Transverse colon (tissue), 4 donors: ENCODE measurements around the gene ACAP2. TPM values are rescaled to one million over a fixed set of nuclear protein-coding genes. Genes with fewer than 3 reads are reported as not detected.
"Not testable (repeated sequence)": the region's sequence is repeated elsewhere in the genome, so short reads cannot be mapped to it uniquely, and the experiment has no call there.

Source experiments
- DNase-seq: peaks from one replicate; pipeline ENCODE4 v3.0.0-alpha.2; 2019
- H3K27ac ChIP-seq, 4 donors: fragments of 200-600 bp; sonication (generic); 2 replicates each; pipeline ENCODE4 v1.5.1; 2016 to 2018; ENCODE audit warnings: inconsistent platforms in 4 of 4
- H3K27me3 ChIP-seq: fragments of 200-600 bp; sonication (generic); 2 replicates; pipeline ENCODE4 v1.5.1; 2017; ENCODE audit warnings: inconsistent platforms
- H3K36me3 ChIP-seq, 4 donors: fragments of 200-600 bp; sonication (generic); 2 replicates each; pipeline ENCODE4 v1.5.1; 2017 to 2019; ENCODE audit warnings: inconsistent platforms in 4 of 4
- H3K4me1 ChIP-seq, 4 donors: fragments of 200-600 bp; sonication (generic); 2 replicates each; pipeline ENCODE4 v1.5.1; 2017 to 2020; ENCODE audit warnings: inconsistent platforms in 4 of 4
- H3K4me3 ChIP-seq, 4 donors: fragments of 200-600 bp; sonication (generic); 1 replicate in 1 of 4; 2 replicates in 3 of 4; pipeline versions ENCODE4 v1.5.1 to v1.6.1; 2017 to 2019; ENCODE audit warnings: inconsistent platforms in 4 of 4
- H3K9me3 ChIP-seq, 2 donors: fragments of 200-600 bp; sonication (generic); 2 replicates each; pipeline ENCODE4 v1.5.1; 2017 to 2019; ENCODE audit warnings: inconsistent platforms in 2 of 2
- EP300 ChIP-seq: sonication (generic); formaldehyde crosslinking; IDR thresholded peaks from one replicate; pipeline ENCODE4 v1.6.1; 2017; ENCODE audit warnings: antibody characterized with exemption, low read depth
- POLR2A ChIP-seq: fragments of 450-650 bp; IDR thresholded peaks from one replicate; pipeline ENCODE4 v1.6.1; 2016; ENCODE audit warnings: antibody characterized with exemption, mild to moderate bottlenecking, moderate library complexity
- POLR2AphosphoS5 ChIP-seq, 3 donors: sonication (generic); formaldehyde crosslinking; IDR thresholded peaks; one replicate each; pipeline ENCODE4 v1.6.1; 2016; ENCODE audit warnings: antibody characterized with exemption in 3 of 3
- WGBS, 2 donors: methylation state at CpG; one replicate each; pipeline ENCODE4 v1.1.5; 2018; ENCODE audit warnings: low coverage in 1 of 2; 5-methylcytosine and 5-hydroxymethylcytosine counted together
- in situ Hi-C, 4 donors: fragments of 200-750 bp; cut with MboI; loops; one replicate each; pipeline versions ENCODE4 v1.15.0 to v1.15.1; 2017; ENCODE audit warnings: low sequenced_read_pairs in 3 of 4, low pct_ligation_motif_present in 1 of 4, low pct_unique_long_range_greater_than_20kb in 1 of 4
- intact Hi-C: fragments of 100-400 bp; cut with DNase I; formaldehyde crosslinking; loops from one replicate; pipeline ENCODE4 v1.15.1; 2023; ENCODE audit warnings: low total_unique reads
- total RNA-seq, 4 donors: library from RNA; depleted of rRNA; stranded (reverse); fragments of >200 nt; gene quantifications; one replicate each; pipeline ENCODE4 v1.1.0, GENCODE V29; 2016
- TF ChIP-seq, protein P1 (sequence below), 5 experiments: fragments of 200-600 bp in 3 of 5; fragments of 450-650 bp in 2 of 5; sonication (generic) in 3 of 5; IDR thresholded peaks; 1 replicate in 2 of 5; 2 replicates in 3 of 5; pipeline ENCODE4 v1.5.1; 2016 to 2017; ENCODE audit warnings: antibody characterized with exemption in 5 of 5, inconsistent platforms in 3 of 5, mild to moderate bottlenecking in 2 of 5, moderate library complexity in 1 of 5

Gene ACAP2
- total RNA-seq, 4 donors from 2014 or later = 17.3 to 97.5 (median 64.6) TPM

DNA sequence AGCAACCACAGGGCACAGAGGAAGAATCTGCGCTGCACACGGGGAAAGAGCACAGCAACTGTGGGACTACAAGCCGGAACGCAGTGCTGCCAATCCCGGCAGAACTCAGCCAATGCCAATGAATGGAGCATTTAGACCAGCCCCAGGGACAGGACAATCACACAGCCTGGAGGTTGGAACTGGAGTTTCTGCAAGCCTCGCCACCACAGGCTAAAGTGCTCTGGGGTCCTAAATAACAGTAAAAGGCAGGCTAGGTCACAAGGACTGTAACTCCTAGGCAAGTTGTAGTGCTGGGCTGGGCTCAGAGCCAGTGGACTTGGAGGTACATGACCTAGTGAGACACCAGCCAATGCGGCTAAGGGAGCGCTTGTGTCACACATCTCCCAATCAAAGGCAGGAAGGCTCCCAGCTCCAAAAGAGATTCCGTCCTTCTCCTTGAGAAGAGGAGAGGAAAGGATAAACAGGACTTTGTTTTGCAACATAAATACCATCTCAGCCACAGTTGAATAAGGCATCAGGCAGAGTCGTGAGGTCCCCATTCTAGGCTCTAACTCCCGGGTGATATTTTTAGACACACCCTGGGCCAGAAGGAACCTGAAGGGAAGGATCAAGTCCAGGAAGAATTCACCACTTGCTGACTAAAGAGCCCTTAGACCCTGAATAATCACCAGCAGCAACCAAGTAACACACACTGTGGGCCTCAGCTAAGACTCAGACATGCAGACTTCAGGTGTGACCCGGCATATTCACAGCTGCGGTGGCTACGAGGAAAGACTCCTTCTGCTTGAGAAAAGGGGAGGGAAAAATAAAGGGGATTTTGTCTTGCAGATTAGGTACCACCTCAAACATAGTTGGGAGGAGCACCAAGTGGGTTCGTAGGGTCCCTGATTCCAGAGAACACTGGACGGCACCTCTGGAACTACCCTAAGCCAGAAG lies 86.4 kb downstream of the ACAP2 start:
- no peak overlapping the region for H3K27ac ChIP-seq
- 89 to 90% methylated on average over 6 to 16 of the region's 16 CpGs for WGBS, 2 donors
- TF ChIP-seq POLR2AphosphoS5 (IDR thresholded peaks at IDR 0.05) (no peak), POLR2A (no peak)
- DNase-seq = no peak
- peaks cover 0 to 12% (median 2%) of the 10 kb centered on the region in 4 donors for H3K4me1 ChIP-seq
- H3K9me3 ChIP-seq = no peaks in the 10 kb centered on the region
- H3K4me3 ChIP-seq = no peak overlapping the region
- H3K27me3 ChIP-seq = no peaks in the 10 kb centered on the region
- intact Hi-C loops (no loop called here), in situ Hi-C loops (no loop called here)
- no peaks in the 10 kb centered on the region for H3K36me3 ChIP-seq

DNA sequence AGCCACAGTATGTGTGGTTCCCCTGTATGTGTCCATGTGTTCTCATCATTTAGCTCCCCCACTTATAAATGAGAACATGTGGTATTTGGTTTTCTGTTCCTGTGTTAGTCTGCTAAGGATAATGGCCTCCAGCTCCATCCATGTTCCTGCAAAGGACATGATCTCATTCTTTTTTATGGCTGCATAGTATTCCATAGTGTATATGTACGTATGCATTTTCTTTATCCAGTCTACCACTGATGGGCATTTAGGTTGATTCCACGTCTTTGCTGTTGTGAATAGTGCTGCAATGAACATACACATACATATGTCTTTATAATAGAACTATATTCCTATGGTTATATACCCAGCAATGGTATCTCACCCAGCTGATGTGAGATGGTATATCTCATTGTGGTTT lies 88.8 kb downstream of the ACAP2 start:
- H3K9me3 ChIP-seq, H3K36me3 ChIP-seq, H3K27me3 ChIP-seq, H3K27ac ChIP-seq, in situ Hi-C loops, intact Hi-C loops, DNase-seq, H3K4me3 ChIP-seq: not testable (repeated sequence)
- H3K4me1 ChIP-seq = peaks cover 0 to 12% (median 2%) of the 10 kb centered on the region in 4 donors
- 44 to 74% methylated on average over 2 of the region's 2 CpGs for WGBS, 2 donors

DNA sequence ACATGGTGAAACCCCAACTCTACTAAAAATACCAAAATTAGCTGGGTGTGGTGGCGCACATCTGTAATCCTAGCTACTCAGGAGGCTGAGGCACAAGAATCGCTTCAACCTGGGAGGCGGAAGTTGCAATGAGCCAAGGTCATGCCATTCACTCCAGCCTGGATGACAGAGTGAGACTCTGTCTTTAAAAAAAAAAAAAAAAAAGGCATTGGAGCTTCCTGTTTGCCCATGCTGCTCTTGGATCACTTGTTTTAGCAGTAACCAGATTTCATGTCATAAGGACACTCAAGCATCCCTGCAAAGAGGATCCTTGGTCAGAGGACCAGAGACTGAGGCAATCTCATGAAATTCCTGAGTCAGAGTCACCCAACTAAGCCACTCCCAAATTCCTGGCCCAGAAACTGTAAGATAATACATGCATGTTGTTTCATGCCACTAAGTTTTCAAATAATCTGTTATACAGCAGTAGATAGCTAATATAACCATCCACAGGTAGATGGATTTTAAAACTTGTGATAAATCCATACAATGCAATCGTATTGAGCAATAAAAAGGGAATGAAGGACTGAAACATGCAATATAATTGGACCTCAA lies 89.8 kb downstream of the ACAP2 start:
- WGBS, 2 donors = 81 to 87% methylated on average over 4 of the region's 4 CpGs
- Histone ChIP-seq H3K36me3 (peaks cover 0 to 4% (median 0%) of the 10 kb centered on the region in 4 donors), H3K4me1 (peaks cover 0 to 12% (median 2%) of the 10 kb centered on the region in 4 donors), H3K27me3 (no peaks in the 10 kb centered on the region), H3K27ac (no peak overlapping the region), H3K4me3 (no peak overlapping the region), H3K9me3 (no peaks in the 10 kb centered on the region)
- TF ChIP-seq, protein P1, sequence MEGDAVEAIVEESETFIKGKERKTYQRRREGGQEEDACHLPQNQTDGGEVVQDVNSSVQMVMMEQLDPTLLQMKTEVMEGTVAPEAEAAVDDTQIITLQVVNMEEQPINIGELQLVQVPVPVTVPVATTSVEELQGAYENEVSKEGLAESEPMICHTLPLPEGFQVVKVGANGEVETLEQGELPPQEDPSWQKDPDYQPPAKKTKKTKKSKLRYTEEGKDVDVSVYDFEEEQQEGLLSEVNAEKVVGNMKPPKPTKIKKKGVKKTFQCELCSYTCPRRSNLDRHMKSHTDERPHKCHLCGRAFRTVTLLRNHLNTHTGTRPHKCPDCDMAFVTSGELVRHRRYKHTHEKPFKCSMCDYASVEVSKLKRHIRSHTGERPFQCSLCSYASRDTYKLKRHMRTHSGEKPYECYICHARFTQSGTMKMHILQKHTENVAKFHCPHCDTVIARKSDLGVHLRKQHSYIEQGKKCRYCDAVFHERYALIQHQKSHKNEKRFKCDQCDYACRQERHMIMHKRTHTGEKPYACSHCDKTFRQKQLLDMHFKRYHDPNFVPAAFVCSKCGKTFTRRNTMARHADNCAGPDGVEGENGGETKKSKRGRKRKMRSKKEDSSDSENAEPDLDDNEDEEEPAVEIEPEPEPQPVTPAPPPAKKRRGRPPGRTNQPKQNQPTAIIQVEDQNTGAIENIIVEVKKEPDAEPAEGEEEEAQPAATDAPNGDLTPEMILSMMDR (IDR thresholded peaks at IDR 0.05) = no peak
- TF ChIP-seq EP300 (no peak), POLR2A (no peak), POLR2AphosphoS5 (IDR thresholded peaks at IDR 0.05) (no peak)
- intact Hi-C loops (no loop called here), in situ Hi-C loops (no loop called here)
- DNase-seq = no peak

DNA sequence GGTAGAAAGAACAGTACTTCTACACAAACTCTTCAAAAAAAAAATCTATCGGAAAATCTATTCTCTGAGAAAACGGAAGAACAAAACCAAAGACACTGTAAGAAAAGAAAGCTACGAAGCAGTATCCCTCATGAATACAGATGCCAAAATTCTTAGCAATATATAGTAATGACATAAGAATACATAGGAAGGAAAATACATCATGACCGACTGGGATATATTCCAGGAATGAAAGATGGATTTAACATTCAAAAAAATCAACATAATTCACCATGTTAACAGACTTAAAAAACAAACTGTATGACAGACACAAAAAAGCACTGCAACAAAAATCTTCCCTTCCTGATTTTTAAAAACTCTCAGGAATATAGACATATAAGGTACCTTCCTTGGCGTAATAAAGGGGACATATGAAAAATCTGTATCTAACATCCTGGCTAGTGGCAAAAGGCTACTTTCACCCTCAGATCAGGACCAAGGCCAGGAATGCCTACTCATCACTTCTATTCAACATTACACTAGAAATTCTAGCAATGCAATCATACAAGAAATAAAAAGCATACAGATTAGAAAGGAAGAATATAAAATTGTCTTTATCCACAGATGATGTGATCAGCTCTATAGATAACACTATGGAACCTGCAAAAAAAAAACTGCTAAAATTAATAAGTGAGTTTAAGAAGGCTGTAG lies 94.2 kb downstream of the ACAP2 start:
- DNase-seq = no peak
- Histone ChIP-seq H3K36me3 (peaks cover 0 to 4% (median 0%) of the 10 kb centered on the region in 4 donors), H3K27ac (no peak overlapping the region), H3K4me1 (peaks cover 0 to 4% (median 0%) of the 10 kb centered on the region in 4 donors), H3K4me3 (no peak overlapping the region), H3K9me3 (no peaks in the 10 kb centered on the region), H3K27me3 (no peaks in the 10 kb centered on the region)
- TF ChIP-seq EP300 = no peak
- WGBS, 2 donors = 81 to 91% methylated on average over 5 of the region's 5 CpGs
- intact Hi-C loops = no loop called here
- in situ Hi-C loops = no loop called here

DNA sequence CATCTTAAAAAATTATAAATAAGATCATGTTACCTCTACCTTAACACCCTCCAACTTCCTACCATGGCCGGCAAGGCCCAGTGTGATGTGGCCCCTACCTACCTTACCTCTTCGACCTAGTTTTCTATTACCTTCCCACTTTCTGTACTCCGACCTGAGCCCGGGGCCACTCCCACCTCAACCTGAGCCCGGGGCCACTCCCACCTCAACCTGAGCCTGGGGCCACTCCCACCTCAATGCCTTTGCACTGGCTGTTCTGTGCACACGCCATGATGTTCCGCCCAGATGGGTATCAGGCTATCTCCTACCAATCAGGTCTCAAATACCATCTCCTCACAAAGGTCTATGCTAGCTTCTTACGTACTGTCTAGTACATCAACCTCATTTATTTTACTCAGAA lies 105.1 kb downstream of the ACAP2 start:
- no peaks in the 10 kb centered on the region for H3K4me1 ChIP-seq
- H3K4me3 ChIP-seq = no peak overlapping the region
- intact Hi-C loops = no loop called here
- peaks cover 0 to 29% (median 2%) of the 10 kb centered on the region in 4 donors for H3K36me3 ChIP-seq
- in situ Hi-C loops = no loop called here
- 83 to 92% methylated on average over 6 to 8 of the region's 8 CpGs for WGBS, 2 donors
- TF ChIP-seq, protein P1 (IDR thresholded peaks at IDR 0.05) = no peak
- TF ChIP-seq POLR2AphosphoS5 (IDR thresholded peaks at IDR 0.05) (no peak), POLR2A (no peak), EP300 (no peak)
- no peaks in the 10 kb centered on the region for H3K9me3 ChIP-seq
- H3K27me3 ChIP-seq = no peaks in the 10 kb centered on the region
- DNase-seq = peak; percentile 67
- H3K27ac ChIP-seq = no peak overlapping the region
